Measurements from ENCODE around the gene MARCHF6. TPM values are rescaled to one million over a fixed set of nuclear protein-coding genes. Genes with fewer than 3 reads are reported as not detected.

Gene MARCHF6
- total RNA-seq, 2 donors from 2014 or later: 149 to 150 TPM

DNA sequence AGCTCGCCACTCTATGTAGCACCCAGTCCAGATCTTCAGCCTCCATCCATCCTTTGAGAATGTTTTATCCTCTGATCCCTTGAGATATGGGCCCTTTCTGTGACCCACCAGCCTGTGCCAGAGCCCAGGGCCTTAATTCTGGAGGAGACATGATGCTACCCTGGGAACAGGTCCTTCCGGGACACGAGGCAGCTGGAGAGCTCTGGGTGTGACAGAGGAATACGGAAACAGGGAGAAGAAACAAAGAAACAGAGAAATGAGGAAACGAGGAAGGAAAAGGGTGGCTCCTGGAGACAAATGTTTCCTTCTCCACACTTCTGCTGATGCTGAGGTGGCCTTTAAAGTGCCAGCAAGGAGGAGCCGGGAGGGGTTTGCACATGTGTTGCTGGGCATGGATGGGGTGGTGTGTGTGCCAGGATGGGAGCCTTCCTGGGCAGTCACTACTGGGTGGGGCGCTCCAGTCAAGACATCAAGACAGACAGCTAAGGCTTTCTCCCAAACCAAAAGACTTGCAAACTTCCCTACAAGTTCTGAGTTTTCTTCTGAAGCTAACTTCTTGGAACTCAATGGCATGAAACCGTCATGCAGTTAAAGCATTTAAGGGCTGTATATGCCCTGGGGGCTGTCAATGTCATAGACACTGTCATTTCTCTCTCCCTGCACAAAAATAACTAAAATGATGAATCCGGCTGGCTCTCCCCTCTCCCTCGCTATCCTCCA is 22.8 kb upstream of the MARCHF6 start:
- peaks cover 67% of the 10 kb centered on the region for H3K27me3 Mint-ChIP-seq (ENCODE audit: insufficient read depth)

DNA sequence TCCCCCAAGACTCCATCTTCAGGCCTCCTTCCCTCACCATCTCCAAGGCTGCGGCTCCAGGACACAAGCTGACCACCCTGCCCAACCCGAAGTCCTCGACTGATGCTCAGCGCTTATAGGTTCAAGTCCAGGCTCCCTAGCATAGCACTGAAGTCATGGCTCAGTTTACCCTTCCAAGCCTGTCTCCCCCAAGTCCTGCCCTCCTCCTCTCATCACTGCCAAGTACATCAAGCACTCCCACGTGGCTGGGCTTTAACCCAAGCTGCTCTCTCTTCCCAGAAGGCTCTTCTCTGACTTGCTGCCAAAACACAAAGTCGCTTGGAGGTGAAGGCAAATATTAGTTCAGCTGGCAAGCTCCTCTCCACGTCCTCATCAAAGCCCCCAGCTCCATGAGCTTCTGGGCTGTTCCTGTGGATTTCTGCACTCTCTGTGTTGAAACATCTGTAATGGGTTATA is 22.1 kb upstream of the MARCHF6 start:
- H3K27ac ChIP-seq (ENCODE audit: low read depth, low read length): no peak overlapping the region
- H3K27me3 ChIP-seq (ENCODE audit: control insufficient read depth, insufficient read depth, low read length, poor library complexity, severe bottlenecking): peaks cover 65% of the 10 kb centered on the region
- no peaks in the 10 kb centered on the region for H3K4me1 ChIP-seq (ENCODE audit: control insufficient read depth, insufficient read depth, low read length)
- Mint-ChIP-seq H3K27me3 (ENCODE audit: insufficient read depth) (peaks cover 72% of the 10 kb centered on the region), H3K4me1 (peaks cover 1% of the 10 kb centered on the region), H3K27ac (no peak overlapping the region), H3K4me3 (no peak overlapping the region), H3K9me3 (no peaks in the 10 kb centered on the region), H3K36me3 (ENCODE audit: low read depth) (no peaks in the 10 kb centered on the region)
- H3K36me3 ChIP-seq (ENCODE audit: control insufficient read depth, insufficient read depth, low read length): no peaks in the 10 kb centered on the region
- 78 to 100% methylated on average over 3 to 7 of the region's 7 CpGs for WGBS, 2 experiments (ENCODE audit: insufficient coverage in 1 of 2, insufficient read length in 1 of 2)
- TF ChIP-seq, protein P1, sequence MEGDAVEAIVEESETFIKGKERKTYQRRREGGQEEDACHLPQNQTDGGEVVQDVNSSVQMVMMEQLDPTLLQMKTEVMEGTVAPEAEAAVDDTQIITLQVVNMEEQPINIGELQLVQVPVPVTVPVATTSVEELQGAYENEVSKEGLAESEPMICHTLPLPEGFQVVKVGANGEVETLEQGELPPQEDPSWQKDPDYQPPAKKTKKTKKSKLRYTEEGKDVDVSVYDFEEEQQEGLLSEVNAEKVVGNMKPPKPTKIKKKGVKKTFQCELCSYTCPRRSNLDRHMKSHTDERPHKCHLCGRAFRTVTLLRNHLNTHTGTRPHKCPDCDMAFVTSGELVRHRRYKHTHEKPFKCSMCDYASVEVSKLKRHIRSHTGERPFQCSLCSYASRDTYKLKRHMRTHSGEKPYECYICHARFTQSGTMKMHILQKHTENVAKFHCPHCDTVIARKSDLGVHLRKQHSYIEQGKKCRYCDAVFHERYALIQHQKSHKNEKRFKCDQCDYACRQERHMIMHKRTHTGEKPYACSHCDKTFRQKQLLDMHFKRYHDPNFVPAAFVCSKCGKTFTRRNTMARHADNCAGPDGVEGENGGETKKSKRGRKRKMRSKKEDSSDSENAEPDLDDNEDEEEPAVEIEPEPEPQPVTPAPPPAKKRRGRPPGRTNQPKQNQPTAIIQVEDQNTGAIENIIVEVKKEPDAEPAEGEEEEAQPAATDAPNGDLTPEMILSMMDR (conservative IDR thresholded peaks at IDR 0.05): no peak
- peak; percentile 28 for DNase-seq
- no peak overlapping the region for H3K4me3 ChIP-seq (ENCODE audit: low read length)
- no peaks in the 10 kb centered on the region for H3K9me3 ChIP-seq (ENCODE audit: control insufficient read depth, low read length)
- H3K9ac ChIP-seq (ENCODE audit: extremely low read depth, low read length, poor library complexity, severe bottlenecking): no peak overlapping the region

More for the DNA sequence above, 22.8 kb upstream of the MARCHF6 start:
- WGBS, 2 experiments (ENCODE audit: insufficient coverage in 1 of 2, insufficient read length in 1 of 2): 89 to 100% methylated on average over 7 to 10 of the region's 10 CpGs
- Mint-ChIP-seq H3K9me3 (no peaks in the 10 kb centered on the region), H3K27ac (no peak overlapping the region), H3K36me3 (ENCODE audit: low read depth) (no peaks in the 10 kb centered on the region), H3K4me1 (peaks cover 1% of the 10 kb centered on the region), H3K4me3 (no peak overlapping the region)
- H3K9ac ChIP-seq (ENCODE audit: extremely low read depth, low read length, poor library complexity, severe bottlenecking): no peak overlapping the region
- H3K9me3 ChIP-seq (ENCODE audit: control insufficient read depth, low read length): no peaks in the 10 kb centered on the region
- H3K27me3 ChIP-seq (ENCODE audit: control insufficient read depth, insufficient read depth, low read length, poor library complexity, severe bottlenecking): peaks cover 63% of the 10 kb centered on the region
- TF ChIP-seq, protein P1 (conservative IDR thresholded peaks at IDR 0.05): no peak
- no peaks in the 10 kb centered on the region for H3K4me1 ChIP-seq (ENCODE audit: control insufficient read depth, insufficient read depth, low read length)
- DNase-seq: no peak
- H3K27ac ChIP-seq (ENCODE audit: low read depth, low read length): no peak overlapping the region
- H3K4me3 ChIP-seq (ENCODE audit: low read length): no peak overlapping the region
- H3K36me3 ChIP-seq (ENCODE audit: control insufficient read depth, insufficient read depth, low read length): no peaks in the 10 kb centered on the region

DNA sequence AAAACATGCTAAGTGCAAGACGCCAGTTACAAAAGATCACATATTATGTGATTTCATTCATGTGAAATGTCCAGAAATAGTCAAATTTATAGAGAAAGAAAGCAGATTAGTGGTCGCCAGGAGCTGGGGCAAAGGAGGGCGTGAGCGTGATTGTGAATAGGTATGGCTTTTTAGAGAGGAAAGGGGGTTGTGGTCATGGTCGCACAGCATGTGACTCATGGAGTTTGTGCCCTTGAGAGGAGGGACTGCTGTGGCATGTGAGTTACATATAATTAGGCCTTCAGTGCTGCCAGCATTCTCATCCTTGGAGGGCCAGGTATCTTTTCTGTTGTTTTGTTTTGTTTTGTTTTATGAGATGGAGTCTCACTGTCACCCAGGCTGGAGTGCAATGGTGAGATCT is 21.2 kb upstream of the MARCHF6 start:
- Histone ChIP-seq H3K9ac (ENCODE audit: extremely low read depth, low read length, poor library complexity, severe bottlenecking) (no peak overlapping the region), H3K4me3 (ENCODE audit: low read length) (no peak overlapping the region), H3K27ac (ENCODE audit: low read depth, low read length) (no peak overlapping the region), H3K27me3 (ENCODE audit: control insufficient read depth, insufficient read depth, low read length, poor library complexity, severe bottlenecking) (peaks cover 65% of the 10 kb centered on the region), H3K4me1 (ENCODE audit: control insufficient read depth, insufficient read depth, low read length) (no peaks in the 10 kb centered on the region), H3K9me3 (ENCODE audit: control insufficient read depth, low read length) (no peaks in the 10 kb centered on the region), H3K36me3 (ENCODE audit: control insufficient read depth, insufficient read depth, low read length) (no peaks in the 10 kb centered on the region)
- no peaks in the 10 kb centered on the region for H3K9me3 Mint-ChIP-seq
- peak; percentile 28 for DNase-seq
- peaks cover 72% of the 10 kb centered on the region for H3K27me3 Mint-ChIP-seq (ENCODE audit: insufficient read depth)
- peak overlapping the region; percentile 3 for H3K4me3 Mint-ChIP-seq
- H3K27ac Mint-ChIP-seq: no peak overlapping the region
- TF ChIP-seq, protein P1 (conservative IDR thresholded peaks at IDR 0.05): no peak
- H3K36me3 Mint-ChIP-seq (ENCODE audit: low read depth): no peaks in the 10 kb centered on the region
- WGBS, 2 experiments (ENCODE audit: insufficient coverage in 1 of 2, insufficient read length in 1 of 2): 92 to 100% methylated on average over 1 to 5 of the region's 5 CpGs
- peaks cover 1% of the 10 kb centered on the region for H3K4me1 Mint-ChIP-seq

Measured in endodermal cell (in vitro differentiated cells).